HUDEP-2 (cell line): ENCODE results near the gene EID2B.

Experiments
- DNase-seq, 76 experiments: peaks; one replicate each; lab custom pipeline; 2025; ENCODE audit not compliant: unreplicated experiment in 76 of 76; lab: John Stamatoyannopoulos, UW

Gene EID2B

GRCh38 chr19:39501340-39501739 is 31.3 kb downstream of the EID2B start:
- no peak for DNase-seq

GRCh38 chr19:39500543-39500942 is 32.1 kb downstream of the EID2B start:
- no peak for DNase-seq

- no peak for DNase-seq
Measured at GRCh38 chr19:39499932-39500331, 32.7 kb downstream of the EID2B start.

GRCh38 chr19:39498798-39499642 is 33.6 kb downstream of the EID2B start, which contains the start of gene DLL3:
Gene DLL3 (plus strand): TSS chr19:39498947. CDS start chr19:39498975, 28 bp downstream.
- peak in 5 of 76 experiments; percentile 9 to 19 (median 14) for DNase-seq

- DNase-seq = peak in 17 of 76 experiments; percentile 10 to 37 (median 19)
Measured at GRCh38 chr19:39497996-39498797, 34.5 kb downstream of the EID2B start.

GRCh38 chr19:39497701-39497995 is 35.0 kb downstream of the EID2B start:
- DNase-seq = no peak

GRCh38 chr19:39496063-39496462 is 36.6 kb downstream of the EID2B start:
- DNase-seq = no peak

GRCh38 chr19:39494661-39495060 is 38.0 kb downstream of the EID2B start:
- no peak for DNase-seq

GRCh38 chr19:39492788-39493187 is 39.9 kb downstream of the EID2B start:
- DNase-seq = no peak

- no peak for DNase-seq
Measured at GRCh38 chr19:39492225-39492624, 40.4 kb downstream of the EID2B start.

- DNase-seq = peak in 1 of 76 experiments; percentile 18
Measured at GRCh38 chr19:39489756-39490155, 42.9 kb downstream of the EID2B start.

GRCh38 chr19:39483141-39483540 is 49.5 kb downstream of the EID2B start:
- DNase-seq = no peak

- DNase-seq = no peak
Measured at GRCh38 chr19:39481676-39482075, 51.0 kb downstream of the EID2B start.

- peak in 2 of 76 experiments; percentile 28 to 44 for DNase-seq
Measured at GRCh38 chr19:39481229-39481545, 51.5 kb downstream of the EID2B start.
